ENCODE results near the gene SUGCT. TPM values are rescaled to one million over a fixed set of nuclear protein-coding genes. Genes with fewer than 3 reads are reported as not detected.
A peak's percentile ranks its signal among the peaks of the same experiment; 100 is the strongest.

Gene SUGCT
- total and polyA plus RNA-seq, 8 donors: 2.0 to 4.2 (median 2.9) TPM

GRCh38 chr7:40544871-40545303 lies 410.1 kb downstream of the SUGCT start:
- Histone ChIP-seq H3K36me3 (no peaks in the 10 kb centered on the region), H3K27me3 (no peaks in the 10 kb centered on the region), H3K4me3 (no peak overlapping the region), H3K9me3 (no peaks in the 10 kb centered on the region), H3K27ac (peak overlapping the region in 1 of 2 donors; percentile 14), H3K4me1 (peaks cover 0 to 4% of the 10 kb centered on the region in 2 donors)
- TF ChIP-seq CTCF (IDR thresholded peaks at IDR 0.05): no peak
- intact Hi-C loops (cut with DNase I): no loop called here
- peak; percentile 56 for ATAC-seq
- DNase-seq: no peak

GRCh38 chr7:40545739-40546138 lies 410.9 kb downstream of the SUGCT start:
- H3K9me3 ChIP-seq: no peaks in the 10 kb centered on the region
- no peaks in the 10 kb centered on the region for H3K36me3 ChIP-seq
- H3K4me3 ChIP-seq: peak overlapping the region in 1 of 2 donors; percentile 10
- peaks cover 0 to 8% of the 10 kb centered on the region in 2 donors for H3K4me1 ChIP-seq
- no peak overlapping the region for H3K27ac ChIP-seq
- DNase-seq (no peak), ATAC-seq (no peak)
- no peaks in the 10 kb centered on the region for H3K27me3 ChIP-seq
- intact Hi-C loops (cut with DNase I): no loop called here
- TF ChIP-seq CTCF (IDR thresholded peaks at IDR 0.05): no peak

GRCh38 chr7:40546616-40547501 lies 412.1 kb downstream of the SUGCT start:
- ATAC-seq: peak; percentile 36
- intact Hi-C loops (cut with DNase I): no loop called here
- H3K36me3 ChIP-seq: no peaks in the 10 kb centered on the region
- no peaks in the 10 kb centered on the region for H3K9me3 ChIP-seq
- H3K4me3 ChIP-seq: peak overlapping the region in 1 of 2 donors; percentile 10
- peak overlapping the region in 1 of 2 donors; percentile 26 for H3K27ac ChIP-seq
- TF ChIP-seq CTCF (IDR thresholded peaks at IDR 0.05): no peak
- no peak for DNase-seq
- H3K4me1 ChIP-seq: peaks cover 5 to 11% of the 10 kb centered on the region in 2 donors
- H3K27me3 ChIP-seq: no peaks in the 10 kb centered on the region

- no peak for TF ChIP-seq CTCF (IDR thresholded peaks at IDR 0.05)
- no peaks in the 10 kb centered on the region for H3K9me3 ChIP-seq
- intact Hi-C loops (cut with DNase I): no loop called here
These were observed 414.7 kb downstream of the SUGCT start for GRCh38 chr7:40549372-40550039.

More at GRCh38 chr7:40549372-40550039, 414.7 kb downstream of the SUGCT start:
- no peak overlapping the region for H3K4me3 ChIP-seq
- DNase-seq: no peak
- no peak for ATAC-seq
- no peaks in the 10 kb centered on the region for H3K36me3 ChIP-seq
- H3K27ac ChIP-seq: no peak overlapping the region
- H3K27me3 ChIP-seq: no peaks in the 10 kb centered on the region
- H3K4me1 ChIP-seq: peaks cover 11 to 18% of the 10 kb centered on the region in 2 donors

All from left lung (tissue), 10 donors.